Activated CD4-positive, alpha-beta T cell treated with anti-CD3 and anti-CD28 coated beads, Interleukin-2, amount 10 ng/mL, durations not matched to agents 24 days and 14 days (primary cell): ENCODE results near the gene GCNT2. TPM values are rescaled to one million over a fixed set of nuclear protein-coding genes. Genes with fewer than 3 reads are reported as not detected.
"Not testable (repeated sequence)": the region's sequence is repeated elsewhere in the genome, so short reads cannot be mapped to it uniquely, and the experiment has no call there.

Source experiments
- DNase-seq: peaks from one replicate; pipeline ENCODE4 v3.0.0; 2022
- H3K27ac Mint-ChIP-seq: one replicate; pipeline ENCODE4 v1.8.0; 2022; ENCODE audit warnings: mild to moderate bottlenecking, mixed read lengths
- H3K27me3 Mint-ChIP-seq: one replicate; pipeline ENCODE4 v1.8.0; 2022; ENCODE audit warnings: mixed read lengths
- H3K36me3 Mint-ChIP-seq: one replicate; pipeline ENCODE4 v1.8.0; 2022; ENCODE audit warnings: low read depth, mild to moderate bottlenecking, mixed read lengths
- H3K4me1 Mint-ChIP-seq: one replicate; pipeline ENCODE4 v1.8.0; 2021; ENCODE audit warnings: mixed read lengths
- H3K4me3 Mint-ChIP-seq: one replicate; pipeline ENCODE4 v1.8.0; 2022; ENCODE audit warnings: mild to moderate bottlenecking, moderate library complexity, mixed read lengths
- H3K9me3 Mint-ChIP-seq: one replicate; pipeline ENCODE4 v1.8.0; 2021; ENCODE audit warnings: mixed read lengths
- intact Hi-C: fragments of 100-400 bp; cut with micrococcal nuclease; formaldehyde crosslinking; loops from one replicate; pipeline ENCODE4 v1.15.1; 2023
- total RNA-seq: library from RNA; stranded (reverse); gene quantifications from 2 replicates; pipeline ENCODE4 v1.2.3, GENCODE V29; 2022

The GCNT2 gene
- total RNA-seq, 1 donor from 2014 or later = 2.5 TPM

GRCh38 chr6:10522929-10523573 lies 1.9 kb downstream of the GCNT2 start:
- no peaks in the 10 kb centered on the region for H3K27me3 Mint-ChIP-seq
- no peak for DNase-seq

GRCh38 chr6:10526156-10526555 lies 5.0 kb downstream of the GCNT2 start:
- H3K4me1 Mint-ChIP-seq = peaks cover 34% of the 10 kb centered on the region
- no peak for DNase-seq
- H3K36me3 Mint-ChIP-seq = no peaks in the 10 kb centered on the region
- no peaks in the 10 kb centered on the region for H3K9me3 Mint-ChIP-seq
- H3K4me3 Mint-ChIP-seq = no peak overlapping the region
- no peaks in the 10 kb centered on the region for H3K27me3 Mint-ChIP-seq
- no peak overlapping the region for H3K27ac Mint-ChIP-seq
- intact Hi-C loops = loop anchor here (5.0 kb wide), 2 partner anchors 131 to 221 kb away; partner anchors contain the start of gene TMEM14B

More at GRCh38 chr6:10522929-10523573, 1.9 kb downstream of the GCNT2 start:
- intact Hi-C loops = no loop called here
- no peaks in the 10 kb centered on the region for H3K36me3 Mint-ChIP-seq
- no peak overlapping the region for H3K27ac Mint-ChIP-seq
- no peak overlapping the region for H3K4me3 Mint-ChIP-seq
- peaks cover 13% of the 10 kb centered on the region for H3K4me1 Mint-ChIP-seq
- H3K9me3 Mint-ChIP-seq = no peaks in the 10 kb centered on the region

- Mint-ChIP-seq H3K9me3 (no peaks in the 10 kb centered on the region), H3K4me1 (peaks cover 48% of the 10 kb centered on the region), H3K36me3 (peaks cover 5% of the 10 kb centered on the region), H3K27me3 (no peaks in the 10 kb centered on the region), H3K4me3 (peak overlapping the region; percentile 92), H3K27ac (peak overlapping the region; percentile 89)
- peak; percentile 81 for DNase-seq
- intact Hi-C loops = loop anchor here (1.0 to 5.0 kb wide), 3 partner anchors 129 to 219 kb away; partner anchors contain the start of genes C6orf52, PAK1IP1 and TMEM14B
These were observed 7.2 kb downstream of the GCNT2 start for GRCh38 chr6:10528158-10528981.

GRCh38 chr6:10529231-10529801 lies 8.2 kb downstream of the GCNT2 start:
- peaks cover 50% of the 10 kb centered on the region for H3K4me1 Mint-ChIP-seq
- DNase-seq = peak; percentile 65
- intact Hi-C loops = loop anchor here (5.0 kb wide), 2 partner anchors 128 to 218 kb away; partner anchors contain the start of gene TMEM14B
- peak overlapping the region; percentile 89 for H3K27ac Mint-ChIP-seq
- no peaks in the 10 kb centered on the region for H3K27me3 Mint-ChIP-seq
- H3K36me3 Mint-ChIP-seq = peaks cover 5% of the 10 kb centered on the region
- H3K4me3 Mint-ChIP-seq = peak overlapping the region; percentile 92
- no peaks in the 10 kb centered on the region for H3K9me3 Mint-ChIP-seq

GRCh38 chr6:10529828-10530374 lies 8.8 kb downstream of the GCNT2 start:
- Mint-ChIP-seq H3K4me1 (peaks cover 52% of the 10 kb centered on the region), H3K4me3 (peak overlapping the region; percentile 92), H3K27ac (peak overlapping the region; percentile 89)
- intact Hi-C loops = loop anchor here (5.0 kb wide), 2 partner anchors 127 to 217 kb away; partner anchors contain the start of gene TMEM14B
- not testable (repeated sequence) for H3K36me3 Mint-ChIP-seq, DNase-seq, H3K27me3 Mint-ChIP-seq, H3K9me3 Mint-ChIP-seq

GRCh38 chr6:10531503-10531902 lies 10.4 kb downstream of the GCNT2 start:
- peaks cover 10% of the 10 kb centered on the region for H3K36me3 Mint-ChIP-seq
- peak overlapping the region; percentile 64 for H3K4me3 Mint-ChIP-seq
- no peak overlapping the region for H3K27ac Mint-ChIP-seq
- no peaks in the 10 kb centered on the region for H3K9me3 Mint-ChIP-seq
- no peaks in the 10 kb centered on the region for H3K27me3 Mint-ChIP-seq
- DNase-seq = no peak
- peaks cover 48% of the 10 kb centered on the region for H3K4me1 Mint-ChIP-seq
- intact Hi-C loops = no loop called here

- intact Hi-C loops = no loop called here
- Mint-ChIP-seq H3K4me1 (peaks cover 48% of the 10 kb centered on the region), H3K27ac (no peak overlapping the region), H3K4me3 (peak overlapping the region; percentile 64), H3K27me3 (no peaks in the 10 kb centered on the region), H3K36me3 (peaks cover 10% of the 10 kb centered on the region), H3K9me3 (no peaks in the 10 kb centered on the region)
- DNase-seq = no peak
These were observed 10.8 kb downstream of the GCNT2 start for GRCh38 chr6:10531942-10532341.

GRCh38 chr6:10532392-10532791 lies 11.2 kb downstream of the GCNT2 start:
- H3K4me3 Mint-ChIP-seq = peak overlapping the region; percentile 64

GRCh38 chr6:10534419-10534762 lies 13.2 kb downstream of the GCNT2 start:
- H3K4me3 Mint-ChIP-seq = no peak overlapping the region
- DNase-seq = no peak
- no peaks in the 10 kb centered on the region for H3K9me3 Mint-ChIP-seq
- intact Hi-C loops = no loop called here
- H3K4me1 Mint-ChIP-seq = peaks cover 33% of the 10 kb centered on the region
- H3K27ac Mint-ChIP-seq = no peak overlapping the region
- peaks cover 15% of the 10 kb centered on the region for H3K36me3 Mint-ChIP-seq
- no peaks in the 10 kb centered on the region for H3K27me3 Mint-ChIP-seq

More at GRCh38 chr6:10532392-10532791, 11.2 kb downstream of the GCNT2 start:
- intact Hi-C loops = no loop called here
- Mint-ChIP-seq H3K4me1 (peaks cover 48% of the 10 kb centered on the region), H3K9me3 (no peaks in the 10 kb centered on the region), H3K27ac (no peak overlapping the region), H3K36me3 (peaks cover 11% of the 10 kb centered on the region), H3K27me3 (no peaks in the 10 kb centered on the region)
- DNase-seq = no peak

GRCh38 chr6:10535193-10535592 lies 14.0 kb downstream of the GCNT2 start:
- H3K4me3 Mint-ChIP-seq = no peak overlapping the region
- H3K4me1 Mint-ChIP-seq = peaks cover 27% of the 10 kb centered on the region
- intact Hi-C loops = no loop called here
- DNase-seq = no peak
- no peak overlapping the region for H3K27ac Mint-ChIP-seq
- no peaks in the 10 kb centered on the region for H3K9me3 Mint-ChIP-seq
- no peaks in the 10 kb centered on the region for H3K27me3 Mint-ChIP-seq
- H3K36me3 Mint-ChIP-seq = peaks cover 15% of the 10 kb centered on the region

GRCh38 chr6:10537726-10538125 lies 16.6 kb downstream of the GCNT2 start:
- no peak for DNase-seq
- Mint-ChIP-seq H3K4me1 (peaks cover 7% of the 10 kb centered on the region), H3K9me3 (peaks cover 5% of the 10 kb centered on the region), H3K27ac (no peak overlapping the region), H3K36me3 (peaks cover 19% of the 10 kb centered on the region), H3K27me3 (no peaks in the 10 kb centered on the region), H3K4me3 (no peak overlapping the region)
- intact Hi-C loops = no loop called here

GRCh38 chr6:10540073-10540746 lies 19.1 kb downstream of the GCNT2 start:
- no peak overlapping the region for H3K27ac Mint-ChIP-seq
- H3K4me3 Mint-ChIP-seq = no peak overlapping the region
- intact Hi-C loops = no loop called here
- H3K9me3 Mint-ChIP-seq = peaks cover 5% of the 10 kb centered on the region
- H3K27me3 Mint-ChIP-seq = no peaks in the 10 kb centered on the region
- no peak for DNase-seq
- no peaks in the 10 kb centered on the region for H3K4me1 Mint-ChIP-seq
- H3K36me3 Mint-ChIP-seq = peaks cover 18% of the 10 kb centered on the region

GRCh38 chr6:10541591-10541990 lies 20.4 kb downstream of the GCNT2 start:
- Mint-ChIP-seq H3K9me3 (peaks cover 5% of the 10 kb centered on the region), H3K4me1 (no peaks in the 10 kb centered on the region), H3K36me3 (peaks cover 14% of the 10 kb centered on the region), H3K4me3 (no peak overlapping the region), H3K27me3 (no peaks in the 10 kb centered on the region), H3K27ac (no peak overlapping the region)
- DNase-seq = no peak
- intact Hi-C loops = no loop called here
